ENCODE measurements around the gene RIPOR2.
"Not testable (repeated sequence)": the region's sequence is repeated elsewhere in the genome, so short reads cannot be mapped to it uniquely, and the experiment has no call there.

The RIPOR2 gene

GRCh38 chr6:24879351-24879750 is 56.4 kb downstream of the RIPOR2 start:
- WGBS, 2 experiments = 90 to 91% methylated on average over 3 of the region's 3 CpGs
- Histone ChIP-seq H3K9me3 (ENCODE audit: control insufficient read depth, low read length) (no peaks in the 10 kb centered on the region), H3K27ac (ENCODE audit: insufficient read depth, low read depth, low read length, poor library complexity, severe bottlenecking) (no peak overlapping the region), H3K4me1 (ENCODE audit: control insufficient read depth, insufficient read depth, low read length) (peaks cover 11% of the 10 kb centered on the region), H3K4me3 (ENCODE audit: insufficient read depth, low read depth, low read length) (no peak overlapping the region), H3K36me3 (ENCODE audit: control insufficient read depth, insufficient read depth, low read length) (no peaks in the 10 kb centered on the region), H3K27me3 (ENCODE audit: control insufficient read depth, insufficient read depth, low read length, poor library complexity, severe bottlenecking) (no peaks in the 10 kb centered on the region)

DNA sequence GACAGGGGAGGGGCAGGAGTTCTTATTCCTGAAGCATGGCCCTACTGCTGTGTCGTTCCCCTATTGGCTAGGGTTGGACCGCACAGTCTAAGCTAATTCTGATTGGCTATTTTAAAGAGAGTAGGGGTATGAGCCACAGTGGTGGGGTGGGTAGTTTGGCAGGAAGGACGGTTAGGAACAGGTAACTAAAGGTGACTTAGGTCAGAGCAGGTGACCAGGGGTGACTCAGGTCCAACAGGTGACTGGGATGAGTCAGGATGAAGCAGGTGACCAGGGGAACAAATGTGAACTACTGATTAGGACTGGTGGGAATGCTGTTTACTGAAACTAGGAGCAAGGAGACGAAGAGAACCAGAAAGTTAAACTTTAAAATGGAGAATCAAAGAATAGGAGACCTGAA is 58.0 kb downstream of the RIPOR2 start:
- not testable (repeated sequence) for H3K9me3 ChIP-seq (ENCODE audit: control insufficient read depth, low read length); H3K36me3 ChIP-seq (ENCODE audit: control insufficient read depth, insufficient read depth, low read length); H3K27ac ChIP-seq (ENCODE audit: insufficient read depth, low read depth, low read length, poor library complexity, severe bottlenecking); H3K4me3 ChIP-seq (ENCODE audit: insufficient read depth, low read depth, low read length); H3K4me1 ChIP-seq (ENCODE audit: control insufficient read depth, insufficient read depth, low read length); H3K27me3 ChIP-seq (ENCODE audit: control insufficient read depth, insufficient read depth, low read length, poor library complexity, severe bottlenecking)
- 94 to 95% methylated on average over 4 of the region's 4 CpGs for WGBS, 2 experiments

GRCh38 chr6:24876499-24877465 is 59.0 kb downstream of the RIPOR2 start:
- peaks cover 8% of the 10 kb centered on the region for H3K4me1 ChIP-seq (ENCODE audit: control insufficient read depth, insufficient read depth, low read length)
- H3K36me3 ChIP-seq (ENCODE audit: control insufficient read depth, insufficient read depth, low read length) = no peaks in the 10 kb centered on the region
- H3K27ac ChIP-seq (ENCODE audit: insufficient read depth, low read depth, low read length, poor library complexity, severe bottlenecking) = no peak overlapping the region
- H3K27me3 ChIP-seq (ENCODE audit: control insufficient read depth, insufficient read depth, low read length, poor library complexity, severe bottlenecking) = no peaks in the 10 kb centered on the region
- H3K4me3 ChIP-seq (ENCODE audit: insufficient read depth, low read depth, low read length) = no peak overlapping the region
- no peaks in the 10 kb centered on the region for H3K9me3 ChIP-seq (ENCODE audit: control insufficient read depth, low read length)
- 76 to 83% methylated on average over 11 of the region's 11 CpGs for WGBS, 2 experiments

GRCh38 chr6:24875534-24875901 is 60.2 kb downstream of the RIPOR2 start:
- WGBS, 2 experiments = 88 to 89% methylated on average over 9 of the region's 9 CpGs
- H3K27ac ChIP-seq (ENCODE audit: insufficient read depth, low read depth, low read length, poor library complexity, severe bottlenecking) = no peak overlapping the region

DNA sequence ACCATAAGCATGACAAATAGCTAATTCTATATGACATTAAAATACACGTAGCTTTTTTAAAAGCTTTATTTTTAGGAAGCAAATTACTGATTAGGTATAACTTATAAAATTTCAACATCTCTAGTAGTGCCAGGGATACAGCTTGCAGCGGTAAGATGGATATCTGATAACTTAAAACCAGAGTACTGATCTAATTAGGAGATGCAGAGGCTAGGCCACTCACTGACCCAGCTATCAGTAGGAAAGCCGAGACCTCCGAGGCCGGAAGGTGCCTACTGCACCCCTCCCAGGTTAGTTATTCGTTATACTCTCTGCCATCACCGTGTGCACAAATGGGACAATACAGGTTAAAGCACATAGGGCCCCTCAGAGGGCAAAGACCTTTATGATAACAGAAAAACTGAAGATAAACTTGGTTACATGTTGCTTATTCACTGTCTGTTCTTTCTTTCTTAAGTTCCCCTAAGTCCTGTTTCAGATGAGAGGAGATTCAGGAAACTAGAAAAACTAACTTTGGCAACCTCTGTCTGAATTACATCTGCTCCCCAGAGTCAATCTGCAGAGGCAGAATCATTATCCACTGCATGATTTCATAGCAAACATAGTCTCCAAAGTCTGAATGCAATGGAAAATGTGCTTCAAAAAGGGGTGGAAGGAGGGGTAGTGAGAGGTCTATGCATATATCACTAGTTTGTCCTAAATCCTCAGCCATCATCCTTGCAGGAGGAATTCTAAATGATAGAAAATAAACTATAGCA is 60.8 kb downstream of the RIPOR2 start:
- Histone ChIP-seq H3K4me1 (ENCODE audit: control insufficient read depth, insufficient read depth, low read length) (peaks cover 8% of the 10 kb centered on the region), H3K4me3 (ENCODE audit: insufficient read depth, low read depth, low read length) (no peak overlapping the region), H3K36me3 (ENCODE audit: control insufficient read depth, insufficient read depth, low read length) (no peaks in the 10 kb centered on the region), H3K27ac (ENCODE audit: insufficient read depth, low read depth, low read length, poor library complexity, severe bottlenecking) (no peak overlapping the region), H3K27me3 (ENCODE audit: control insufficient read depth, insufficient read depth, low read length, poor library complexity, severe bottlenecking) (no peaks in the 10 kb centered on the region), H3K9me3 (ENCODE audit: control insufficient read depth, low read length) (no peaks in the 10 kb centered on the region)
- 88 to 94% methylated on average over 6 to 7 of the region's 7 CpGs for WGBS, 2 experiments

More at GRCh38 chr6:24875534-24875901, 60.2 kb downstream of the RIPOR2 start:
- Histone ChIP-seq H3K4me3 (ENCODE audit: insufficient read depth, low read depth, low read length) (no peak overlapping the region), H3K36me3 (ENCODE audit: control insufficient read depth, insufficient read depth, low read length) (no peaks in the 10 kb centered on the region), H3K4me1 (ENCODE audit: control insufficient read depth, insufficient read depth, low read length) (peaks cover 8% of the 10 kb centered on the region), H3K27me3 (ENCODE audit: control insufficient read depth, insufficient read depth, low read length, poor library complexity, severe bottlenecking) (no peaks in the 10 kb centered on the region), H3K9me3 (ENCODE audit: control insufficient read depth, low read length) (no peaks in the 10 kb centered on the region)

GRCh38 chr6:24874128-24874527 is 61.6 kb downstream of the RIPOR2 start:
- H3K4me1 ChIP-seq (ENCODE audit: control insufficient read depth, insufficient read depth, low read length) = peaks cover 8% of the 10 kb centered on the region
- H3K27me3 ChIP-seq (ENCODE audit: control insufficient read depth, insufficient read depth, low read length, poor library complexity, severe bottlenecking) = no peaks in the 10 kb centered on the region
- H3K27ac ChIP-seq (ENCODE audit: insufficient read depth, low read depth, low read length, poor library complexity, severe bottlenecking) = no peak overlapping the region
- no peaks in the 10 kb centered on the region for H3K36me3 ChIP-seq (ENCODE audit: control insufficient read depth, insufficient read depth, low read length)
- 92 to 100% methylated on average over 1 of the region's 1 CpG for WGBS, 2 experiments
- H3K4me3 ChIP-seq (ENCODE audit: insufficient read depth, low read depth, low read length) = no peak overlapping the region
- H3K9me3 ChIP-seq (ENCODE audit: control insufficient read depth, low read length) = no peaks in the 10 kb centered on the region

- Histone ChIP-seq H3K4me3 (ENCODE audit: insufficient read depth, low read depth, low read length) (no peak overlapping the region), H3K4me1 (ENCODE audit: control insufficient read depth, insufficient read depth, low read length) (peaks cover 8% of the 10 kb centered on the region), H3K9me3 (ENCODE audit: control insufficient read depth, low read length) (no peaks in the 10 kb centered on the region), H3K36me3 (ENCODE audit: control insufficient read depth, insufficient read depth, low read length) (no peaks in the 10 kb centered on the region), H3K27me3 (ENCODE audit: control insufficient read depth, insufficient read depth, low read length, poor library complexity, severe bottlenecking) (no peaks in the 10 kb centered on the region), H3K27ac (ENCODE audit: insufficient read depth, low read depth, low read length, poor library complexity, severe bottlenecking) (peak overlapping the region; percentile 62)
- 51 to 54% methylated on average over 4 of the region's 4 CpGs for WGBS, 2 experiments
Measured at GRCh38 chr6:24872779-24873178, 63.0 kb downstream of the RIPOR2 start.

- no peaks in the 10 kb centered on the region for H3K9me3 ChIP-seq (ENCODE audit: control insufficient read depth, low read length)
- 94 to 100% methylated on average over 3 to 4 of the region's 4 CpGs for WGBS, 2 experiments
- H3K4me3 ChIP-seq (ENCODE audit: insufficient read depth, low read depth, low read length) = no peak overlapping the region
- no peaks in the 10 kb centered on the region for H3K27me3 ChIP-seq (ENCODE audit: control insufficient read depth, insufficient read depth, low read length, poor library complexity, severe bottlenecking)
- no peaks in the 10 kb centered on the region for H3K36me3 ChIP-seq (ENCODE audit: control insufficient read depth, insufficient read depth, low read length)
- no peak overlapping the region for H3K27ac ChIP-seq (ENCODE audit: insufficient read depth, low read depth, low read length, poor library complexity, severe bottlenecking)
- peaks cover 8% of the 10 kb centered on the region for H3K4me1 ChIP-seq (ENCODE audit: control insufficient read depth, insufficient read depth, low read length)
Measured at GRCh38 chr6:24868765-24869164, 67.0 kb downstream of the RIPOR2 start.

DNA sequence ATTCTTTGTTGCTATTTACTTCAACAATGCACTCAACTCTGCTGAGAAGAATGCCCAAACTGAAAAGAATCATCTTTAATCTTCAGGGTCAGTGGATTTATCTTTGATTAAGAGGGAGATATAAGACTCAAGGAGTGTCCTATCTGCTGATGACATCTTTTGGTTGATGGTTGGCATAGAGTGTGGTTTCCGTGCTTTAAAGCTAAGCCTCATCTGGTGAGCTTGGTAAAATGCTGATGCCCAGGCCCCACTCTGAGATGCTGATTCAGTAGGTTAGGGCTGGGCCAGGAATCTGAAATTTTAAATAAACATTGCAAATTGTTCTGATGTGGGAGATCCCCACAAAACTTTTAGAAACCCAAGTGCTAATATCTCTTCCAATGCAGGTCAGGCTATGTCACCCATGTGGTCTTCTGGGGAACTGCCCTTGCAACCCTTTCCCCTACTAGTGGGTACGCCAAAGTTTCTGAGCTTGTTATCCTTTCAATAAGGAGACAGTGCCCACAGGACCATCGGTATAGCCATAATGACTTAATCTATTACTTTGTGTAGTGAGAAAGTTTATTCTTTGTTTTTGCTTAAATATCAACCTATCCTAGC is 68.6 kb downstream of the RIPOR2 start:
- Histone ChIP-seq H3K4me1 (ENCODE audit: control insufficient read depth, insufficient read depth, low read length) (no peaks in the 10 kb centered on the region), H3K4me3 (ENCODE audit: insufficient read depth, low read depth, low read length) (no peak overlapping the region), H3K27me3 (ENCODE audit: control insufficient read depth, insufficient read depth, low read length, poor library complexity, severe bottlenecking) (no peaks in the 10 kb centered on the region), H3K27ac (ENCODE audit: insufficient read depth, low read depth, low read length, poor library complexity, severe bottlenecking) (no peak overlapping the region), H3K36me3 (ENCODE audit: control insufficient read depth, insufficient read depth, low read length) (no peaks in the 10 kb centered on the region), H3K9me3 (ENCODE audit: control insufficient read depth, low read length) (no peaks in the 10 kb centered on the region)
- WGBS, 2 experiments = 88 to 99% methylated on average over 2 of the region's 3 CpGs

DNA sequence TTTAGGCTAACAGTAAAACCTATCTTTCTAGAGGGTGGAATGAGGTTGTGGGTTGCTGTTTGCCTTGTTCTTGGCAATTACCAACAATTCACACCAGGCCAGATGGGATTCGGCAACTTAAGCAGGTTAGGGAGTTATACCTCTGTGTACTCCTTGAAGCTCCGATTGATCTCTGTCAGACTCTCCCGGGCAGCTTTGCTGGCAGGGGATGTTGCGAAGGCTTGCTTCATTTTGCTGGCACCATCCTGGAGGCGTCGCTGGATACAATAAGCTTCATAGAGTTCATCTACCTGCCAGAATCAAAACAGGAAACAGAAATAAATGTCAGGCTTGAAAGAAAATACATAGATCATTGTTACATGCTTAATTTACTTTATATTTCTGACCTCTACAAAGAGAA is 70.6 kb downstream of the RIPOR2 start:
- no peaks in the 10 kb centered on the region for H3K4me1 ChIP-seq (ENCODE audit: control insufficient read depth, insufficient read depth, low read length)
- H3K9me3 ChIP-seq (ENCODE audit: control insufficient read depth, low read length) = no peaks in the 10 kb centered on the region
- H3K4me3 ChIP-seq (ENCODE audit: insufficient read depth, low read depth, low read length) = no peak overlapping the region
- WGBS, 2 experiments = 87% methylated on average over 6 of the region's 6 CpGs
- no peaks in the 10 kb centered on the region for H3K36me3 ChIP-seq (ENCODE audit: control insufficient read depth, insufficient read depth, low read length)
- H3K27ac ChIP-seq (ENCODE audit: insufficient read depth, low read depth, low read length, poor library complexity, severe bottlenecking) = no peak overlapping the region
- no peaks in the 10 kb centered on the region for H3K27me3 ChIP-seq (ENCODE audit: control insufficient read depth, insufficient read depth, low read length, poor library complexity, severe bottlenecking)

Data from ectodermal cell (in vitro differentiated cells).